Measurements from ENCODE around the gene WDR36. TPM values are rescaled to one million over a fixed set of nuclear protein-coding genes. Genes with fewer than 3 reads are reported as not detected.

The WDR36 gene
- total and polyA plus RNA-seq, 4 donors, result 3.4 to 26.1 (median 11.0) TPM

- 88% methylated on average over 2 of the region's 2 CpGs for WGBS, 2 donors
- Histone ChIP-seq H3K4me3 (ENCODE audit: low read length in 2 of 2) (no peak overlapping the region), H3K36me3 (ENCODE audit: control insufficient read depth in 1 of 2, insufficient read depth in 2 of 2, low read length in 1 of 2) (no peaks in the 10 kb centered on the region), H3K9me3 (ENCODE audit: control insufficient read depth, low read length) (no peaks in the 10 kb centered on the region), H3K4me1 (ENCODE audit: control insufficient read depth in 1 of 2, insufficient read depth in 2 of 2, low read length in 2 of 2) (no peaks in the 10 kb centered on the region), H3K27me3 (ENCODE audit: control insufficient read depth in 1 of 2, insufficient read depth in 2 of 2, low read length in 1 of 2) (no peaks in the 10 kb centered on the region), H3K27ac (ENCODE audit: low read depth in 1 of 2, low read length in 2 of 2) (no peak overlapping the region)
- intact Hi-C loops (cut with DNase I), result loop anchor here in 1 of 2 donors (10.0 kb wide), 2 partner anchors 106 to 986 kb away; no protein-coding TSS in a partner anchor
- ATAC-seq (ENCODE audit: low FRiP score), result no peak
- no peak for DNase-seq
Measured at GRCh38 chr5:111169269-111169668, 77.1 kb downstream of the WDR36 start.

GRCh38 chr5:111170279-111170678 lies 78.1 kb downstream of the WDR36 start:
- 61 to 63% methylated on average over 2 of the region's 2 CpGs for WGBS, 2 donors
- intact Hi-C loops (cut with DNase I), result no loop called here

GRCh38 chr5:111172504-111172903 lies 80.4 kb downstream of the WDR36 start:
- no peak for DNase-seq
- WGBS, 2 donors, result 39 to 41% methylated on average over 3 of the region's 3 CpGs
- no peak for ATAC-seq (ENCODE audit: low FRiP score)

More at GRCh38 chr5:111170279-111170678, 78.1 kb downstream of the WDR36 start:
- no peak overlapping the region for H3K27ac ChIP-seq (ENCODE audit: low read depth in 1 of 2, low read length in 2 of 2)
- H3K9me3 ChIP-seq (ENCODE audit: control insufficient read depth, low read length), result no peaks in the 10 kb centered on the region
- no peaks in the 10 kb centered on the region for H3K27me3 ChIP-seq (ENCODE audit: control insufficient read depth in 1 of 2, insufficient read depth in 2 of 2, low read length in 1 of 2)
- H3K36me3 ChIP-seq (ENCODE audit: control insufficient read depth in 1 of 2, insufficient read depth in 2 of 2, low read length in 1 of 2), result no peaks in the 10 kb centered on the region
- no peaks in the 10 kb centered on the region for H3K4me1 ChIP-seq (ENCODE audit: control insufficient read depth in 1 of 2, insufficient read depth in 2 of 2, low read length in 2 of 2)
- ATAC-seq (ENCODE audit: low FRiP score) (no peak), DNase-seq (no peak)
- no peak overlapping the region for H3K4me3 ChIP-seq (ENCODE audit: low read length in 2 of 2)

GRCh38 chr5:111173476-111173875 lies 81.3 kb downstream of the WDR36 start:
- no peaks in the 10 kb centered on the region for H3K9me3 ChIP-seq (ENCODE audit: control insufficient read depth, low read length)
- ATAC-seq (ENCODE audit: low FRiP score), result no peak

More at GRCh38 chr5:111172504-111172903, 80.4 kb downstream of the WDR36 start:
- no peak overlapping the region for H3K27ac ChIP-seq (ENCODE audit: low read depth in 1 of 2, low read length in 2 of 2)
- intact Hi-C loops (cut with DNase I), result no loop called here
- H3K4me3 ChIP-seq (ENCODE audit: low read length in 2 of 2), result no peak overlapping the region
- no peaks in the 10 kb centered on the region for H3K9me3 ChIP-seq (ENCODE audit: control insufficient read depth, low read length)
- H3K36me3 ChIP-seq (ENCODE audit: control insufficient read depth in 1 of 2, insufficient read depth in 2 of 2, low read length in 1 of 2), result no peaks in the 10 kb centered on the region
- H3K4me1 ChIP-seq (ENCODE audit: control insufficient read depth in 1 of 2, insufficient read depth in 2 of 2, low read length in 2 of 2), result no peaks in the 10 kb centered on the region
- no peaks in the 10 kb centered on the region for H3K27me3 ChIP-seq (ENCODE audit: control insufficient read depth in 1 of 2, insufficient read depth in 2 of 2, low read length in 1 of 2)

More at GRCh38 chr5:111173476-111173875, 81.3 kb downstream of the WDR36 start:
- Histone ChIP-seq H3K27ac (ENCODE audit: low read depth in 1 of 2, low read length in 2 of 2) (no peak overlapping the region), H3K4me1 (ENCODE audit: control insufficient read depth in 1 of 2, insufficient read depth in 2 of 2, low read length in 2 of 2) (no peaks in the 10 kb centered on the region), H3K4me3 (ENCODE audit: low read length in 2 of 2) (no peak overlapping the region), H3K36me3 (ENCODE audit: control insufficient read depth in 1 of 2, insufficient read depth in 2 of 2, low read length in 1 of 2) (no peaks in the 10 kb centered on the region), H3K27me3 (ENCODE audit: control insufficient read depth in 1 of 2, insufficient read depth in 2 of 2, low read length in 1 of 2) (no peaks in the 10 kb centered on the region)
- 53 to 58% methylated on average over 2 of the region's 2 CpGs for WGBS, 2 donors
- intact Hi-C loops (cut with DNase I), result no loop called here
- DNase-seq, result no peak

Other genes starting within 250 kb of the WDR36 start
- gene TSLP, start 20.6 kb upstream of the WDR36 start, total RNA-seq, result 1 to 10 TPM; 1.5 to 2.5 TPM
- 1 to 10 TPM; 2.1 to 2.4 TPM for gene TSLP, start 20.6 kb upstream of the WDR36 start, polyA plus RNA-seq
- gene CAMK4, start 132.0 kb downstream of the WDR36 start, total RNA-seq, result under 1 TPM; 0.62 to 0.90 TPM
- gene CAMK4, start 132.0 kb downstream of the WDR36 start, polyA plus RNA-seq, result under 1 TPM in 1 of 2 donors, not detected in 1; 0.08 TPM